GM21723 (cell line): ENCODE measurements around the gene APBB1IP.
"Not testable (repeated sequence)": the region's sequence is repeated elsewhere in the genome, so short reads cannot be mapped to it uniquely, and the experiment has no call there.

Experiments
- ATAC-seq: cut with Tn5 transposase; IDR thresholded peaks from one replicate; pipeline ENCODE4 v1.9.1; 2021; ENCODE audit warnings: mild to moderate bottlenecking, moderate library complexity; ENCODE audit not compliant: unreplicated experiment

The APBB1IP gene

DNA sequence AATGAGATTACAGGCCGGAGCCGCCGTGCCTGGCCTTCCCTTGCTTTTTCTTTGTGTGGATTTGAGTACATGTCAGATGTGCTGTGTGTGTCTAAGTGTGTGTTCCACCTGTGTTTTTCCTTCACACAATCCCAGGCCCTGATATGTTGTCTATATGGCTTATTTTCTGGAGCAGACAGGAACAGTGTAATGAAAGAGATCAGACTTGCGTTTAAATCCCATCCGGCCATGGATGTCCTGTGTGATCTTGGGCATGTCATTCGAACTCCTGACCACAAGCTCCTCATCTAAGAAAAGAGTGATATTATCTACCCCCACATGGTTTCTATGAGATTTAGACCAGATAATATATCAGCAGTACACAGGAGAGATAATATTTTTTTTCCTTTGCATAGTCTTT is 37.2 kb downstream of the APBB1IP start:
- ATAC-seq, result no peak

DNA sequence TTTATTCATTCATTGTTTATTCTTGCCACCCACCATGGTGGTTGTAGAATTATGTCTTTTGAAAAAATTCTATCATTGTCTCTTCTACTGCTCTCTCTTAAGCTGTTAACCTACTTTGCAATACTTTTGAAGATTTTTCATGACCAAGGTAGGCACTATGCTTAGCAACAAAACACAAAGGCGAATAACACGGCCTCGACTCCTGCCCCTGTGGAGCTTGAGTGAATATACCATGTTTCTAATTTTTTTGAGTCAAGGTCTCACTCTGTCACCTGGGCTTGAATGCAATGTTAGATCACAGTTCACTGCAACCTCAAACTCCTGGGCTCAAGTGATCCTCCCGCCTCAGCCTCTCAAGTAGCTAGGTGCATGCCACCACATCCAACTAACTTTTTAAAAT is 39.4 kb downstream of the APBB1IP start:
- ATAC-seq, result no peak

DNA sequence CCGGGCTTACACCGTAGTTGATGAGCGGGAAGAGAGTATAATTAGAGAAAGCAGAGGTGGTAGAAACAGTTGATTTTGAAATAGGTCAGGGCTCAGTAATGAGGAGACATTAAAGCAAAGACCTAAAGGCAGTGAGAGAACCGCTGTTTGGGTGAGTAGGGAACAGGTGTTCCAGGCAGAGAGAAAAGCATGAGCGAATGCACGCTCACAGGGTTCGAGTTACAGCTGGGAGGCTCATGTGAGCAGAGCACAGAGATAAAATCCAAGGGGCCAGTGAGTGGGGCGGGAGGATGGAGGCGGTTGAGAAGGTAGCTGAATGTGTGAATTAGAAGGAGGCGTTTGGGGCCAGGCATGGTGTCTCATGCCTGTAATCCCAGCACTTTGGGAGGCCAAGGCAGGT is 39.9 kb downstream of the APBB1IP start:
- no peak for ATAC-seq

DNA sequence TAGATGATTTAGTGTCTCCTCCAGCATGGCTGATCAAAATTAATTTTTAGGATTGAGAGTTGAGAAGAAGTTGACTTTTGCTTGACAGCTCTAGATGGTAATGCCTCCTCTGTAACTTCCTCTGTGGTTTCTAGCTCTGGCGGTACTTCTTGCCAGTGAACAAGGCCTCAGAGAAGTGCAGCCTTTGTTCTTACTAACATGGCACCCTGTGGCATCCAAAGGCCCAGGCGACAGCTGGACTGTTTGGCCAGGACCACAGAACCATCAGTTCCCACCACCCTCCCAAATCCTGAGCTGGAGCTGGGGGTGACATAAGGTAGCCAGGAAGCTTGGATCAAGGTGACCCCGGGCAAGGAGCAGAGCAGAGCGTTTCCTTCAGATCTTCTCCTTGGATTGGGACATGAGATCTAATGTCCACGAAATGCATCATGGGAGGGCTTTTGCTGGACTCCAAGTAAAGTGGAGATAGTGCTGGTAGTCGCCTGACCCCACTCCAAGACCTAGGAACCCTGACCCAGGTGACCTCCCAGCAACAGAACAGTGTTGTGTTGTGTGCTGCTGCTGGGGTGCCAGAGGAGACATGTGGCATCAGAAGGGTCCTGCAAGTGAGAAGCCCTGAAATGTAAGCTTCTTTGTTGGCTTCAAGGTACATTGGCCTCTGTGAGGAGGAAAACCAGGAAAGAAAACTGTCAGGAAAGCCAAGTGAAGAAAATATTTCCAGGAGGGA is 41.8 kb downstream of the APBB1IP start:
- ATAC-seq, result peak; percentile 43

DNA sequence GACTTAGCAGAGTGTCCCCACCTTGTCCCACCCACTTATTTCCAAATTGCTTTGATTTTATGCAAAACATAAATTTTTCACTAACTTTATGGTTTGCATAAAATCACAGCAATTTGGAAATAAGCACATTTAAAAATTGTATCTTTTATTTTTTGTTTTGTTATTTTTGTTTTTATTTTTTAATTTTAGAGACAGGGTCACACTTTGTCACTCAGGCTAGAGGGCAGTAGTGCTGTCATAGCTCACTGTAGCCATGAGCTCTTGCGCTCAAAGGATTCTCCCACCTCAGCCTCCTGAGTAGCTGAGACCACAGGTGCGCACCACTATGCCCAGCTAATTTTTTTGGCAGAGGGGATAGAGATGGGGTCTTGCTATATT is 43.2 kb downstream of the APBB1IP start:
- ATAC-seq, result peak; percentile 15

DNA sequence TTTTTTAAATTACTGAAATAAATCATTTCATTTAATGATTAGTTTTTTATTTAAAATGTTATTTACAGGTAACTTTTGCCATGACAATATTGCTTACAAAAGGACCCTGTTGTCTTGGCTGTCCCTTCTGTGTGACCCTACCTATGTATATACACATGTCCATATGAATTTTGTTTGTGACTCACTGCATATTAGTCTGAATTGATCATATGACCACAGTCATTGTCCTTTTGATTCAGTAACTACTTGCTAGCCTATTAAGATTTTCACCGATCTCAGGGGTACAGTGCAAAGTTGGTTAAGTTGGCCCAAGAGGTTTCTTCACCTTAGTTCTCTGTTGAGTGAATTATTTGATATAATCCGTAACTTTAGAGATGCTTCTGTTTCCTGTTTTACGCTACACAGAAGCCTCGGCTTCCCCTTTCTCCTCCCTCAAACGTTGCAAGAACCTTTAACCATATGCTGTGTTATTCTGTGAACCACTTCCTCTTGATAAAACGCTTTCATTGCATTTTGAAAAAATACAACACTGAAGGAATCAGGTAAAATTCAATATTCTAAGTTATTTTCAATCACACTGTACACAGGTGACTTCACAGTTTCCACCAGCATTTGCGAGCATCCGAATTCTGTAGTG is 43.9 kb downstream of the APBB1IP start:
- ATAC-seq, result peak; percentile 43

DNA sequence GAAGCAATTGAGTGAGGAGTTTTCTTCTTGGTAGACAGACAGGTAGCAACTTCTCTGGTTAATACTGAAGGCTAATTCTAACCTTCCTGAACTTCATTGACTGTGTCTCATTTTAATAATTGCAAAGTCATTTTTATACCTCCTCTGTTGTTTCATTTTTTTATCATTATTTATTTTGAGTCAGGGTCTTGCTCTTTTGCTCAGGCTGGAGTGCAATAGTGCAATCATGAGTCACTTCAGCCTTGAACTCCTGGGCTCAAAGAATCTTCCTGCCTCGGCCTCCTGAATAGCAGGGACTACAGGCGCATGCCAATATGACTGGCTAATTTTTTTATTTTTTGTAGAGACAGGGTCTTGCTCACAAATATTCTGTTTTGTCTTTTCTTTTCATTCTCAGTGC is 45.4 kb downstream of the APBB1IP start:
- ATAC-seq, result no peak

DNA sequence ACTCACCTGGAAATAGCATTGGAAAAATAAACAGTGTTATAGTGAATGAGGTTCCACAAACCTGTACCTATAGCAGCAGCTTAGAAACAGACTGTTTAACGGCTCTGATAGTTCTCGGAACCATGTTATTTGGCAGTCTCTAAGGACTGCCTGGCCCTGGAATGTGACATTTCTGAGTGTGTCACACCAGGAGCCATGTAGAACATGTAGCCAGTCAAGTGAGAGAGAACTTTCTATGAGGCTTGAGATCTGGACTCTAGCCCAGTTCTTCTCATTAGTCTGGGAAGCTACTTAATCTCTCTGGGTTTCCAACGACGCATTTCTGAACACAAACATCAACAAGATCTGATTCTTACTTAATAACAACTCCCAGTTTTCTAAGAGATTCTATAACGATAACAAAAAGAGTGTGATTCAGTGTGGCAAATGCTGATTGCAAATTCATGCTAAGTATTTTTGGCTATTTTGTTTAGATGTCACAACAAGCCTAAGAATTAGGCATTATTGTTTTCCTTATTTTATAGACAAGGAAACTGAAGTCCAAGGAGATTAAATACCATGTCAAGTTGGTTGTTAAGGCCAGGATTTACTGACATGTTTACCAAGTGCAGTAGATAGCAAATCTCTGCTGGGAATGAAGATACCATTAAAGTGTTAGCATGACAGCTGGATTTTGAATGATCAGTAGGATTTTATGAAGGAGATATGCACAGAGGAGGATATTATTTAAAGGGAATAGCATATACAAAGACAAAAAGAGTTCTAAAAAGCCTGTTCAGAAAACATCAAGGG is 47.2 kb downstream of the APBB1IP start:
- no peak for ATAC-seq

DNA sequence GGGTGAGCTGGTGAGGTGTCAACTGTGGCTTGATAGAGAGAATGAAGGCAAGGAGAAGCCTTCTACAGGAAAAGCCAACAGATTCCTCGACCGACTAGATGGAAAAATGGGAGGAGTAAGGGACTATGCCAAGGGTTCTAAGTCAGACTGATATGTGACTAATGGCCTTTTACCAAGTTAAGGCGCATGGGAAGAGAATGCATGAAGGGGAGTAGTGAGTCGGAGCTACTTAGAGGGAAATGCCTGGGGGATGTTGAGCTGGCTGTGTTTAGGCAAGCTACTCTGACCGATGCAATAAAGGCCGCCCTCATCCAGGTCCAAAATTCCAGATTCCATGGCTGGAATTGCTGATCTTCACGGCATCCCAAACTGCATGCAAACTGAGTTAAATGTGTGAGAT is 48.2 kb downstream of the APBB1IP start:
- no peak for ATAC-seq

DNA sequence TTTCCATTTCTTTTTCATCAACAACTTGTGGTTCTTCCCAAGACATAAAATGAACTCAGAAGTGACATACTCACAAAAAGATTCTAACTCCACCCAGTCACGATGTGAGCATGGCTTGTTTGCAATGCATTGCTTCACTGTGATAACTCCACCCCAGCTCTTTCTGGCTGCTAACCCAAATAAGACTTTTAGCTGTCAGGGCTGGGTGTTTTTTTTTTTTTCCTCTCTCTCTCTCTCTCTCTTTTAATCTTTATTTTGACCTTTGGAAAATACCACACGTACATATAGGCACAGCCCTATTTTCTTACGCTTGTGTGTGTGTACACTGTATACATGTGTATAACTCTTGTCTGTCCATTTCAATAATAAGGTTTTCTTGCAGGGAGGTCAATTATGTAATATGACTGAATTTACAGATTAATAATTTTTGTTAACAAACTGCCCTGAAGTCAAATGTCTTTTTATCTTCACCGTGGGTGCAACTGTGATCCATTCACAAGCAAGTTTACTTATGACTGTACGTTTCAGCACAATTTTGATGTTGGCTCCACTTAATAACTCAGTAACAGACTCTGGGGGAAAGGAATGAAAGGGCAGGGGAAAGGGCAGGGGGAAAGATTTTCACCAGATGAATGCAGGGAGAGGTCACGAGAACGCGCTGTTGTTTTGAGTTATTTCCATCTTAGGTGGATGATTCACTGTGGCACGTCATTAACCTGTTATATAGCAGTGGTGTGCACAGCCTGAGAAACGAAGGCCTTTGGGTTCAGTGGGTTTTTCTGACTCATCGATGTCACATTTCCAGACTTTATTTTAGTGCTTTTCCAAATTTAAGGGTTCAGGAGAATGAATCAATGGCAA is 49.1 kb downstream of the APBB1IP start:
- ATAC-seq, result peak; percentile 83

DNA sequence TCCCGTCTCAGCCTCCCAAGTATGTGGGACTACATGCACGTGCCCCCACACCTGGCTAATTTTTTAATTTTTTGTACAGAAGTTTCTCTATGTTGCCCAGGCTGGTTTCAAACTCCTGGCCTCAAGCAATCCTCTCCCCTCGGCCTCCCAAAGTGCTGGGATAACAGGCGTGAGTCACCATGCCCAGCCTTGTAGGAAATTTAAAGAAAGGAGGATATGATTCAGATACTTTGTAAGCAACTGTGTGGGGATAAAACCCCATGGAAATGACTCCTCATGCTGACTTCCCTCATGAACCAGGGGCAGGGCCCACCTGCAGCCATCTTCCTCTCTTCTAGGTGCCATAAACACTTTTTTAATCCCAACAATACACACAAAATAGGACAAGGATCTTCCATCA is 50.2 kb downstream of the APBB1IP start:
- no peak for ATAC-seq

DNA sequence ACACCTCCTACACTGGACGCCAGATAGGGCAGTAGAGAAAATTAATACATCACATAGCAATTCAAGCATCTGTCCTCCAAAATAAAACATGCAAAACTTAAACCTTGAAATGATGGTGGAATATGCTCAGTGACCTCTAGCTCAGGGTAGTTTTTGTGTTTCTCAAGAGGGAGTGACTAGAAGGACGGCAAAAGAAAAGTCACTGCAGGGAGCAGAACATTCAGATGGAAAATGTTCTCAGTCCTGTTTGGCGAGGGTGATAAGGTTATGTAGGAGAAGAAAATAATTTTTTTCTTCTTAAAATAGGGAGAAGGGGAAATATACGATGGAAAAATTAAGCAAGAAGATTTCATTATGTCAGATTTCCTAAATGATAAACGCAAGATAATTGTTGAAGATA is 50.9 kb downstream of the APBB1IP start:
- no peak for ATAC-seq

DNA sequence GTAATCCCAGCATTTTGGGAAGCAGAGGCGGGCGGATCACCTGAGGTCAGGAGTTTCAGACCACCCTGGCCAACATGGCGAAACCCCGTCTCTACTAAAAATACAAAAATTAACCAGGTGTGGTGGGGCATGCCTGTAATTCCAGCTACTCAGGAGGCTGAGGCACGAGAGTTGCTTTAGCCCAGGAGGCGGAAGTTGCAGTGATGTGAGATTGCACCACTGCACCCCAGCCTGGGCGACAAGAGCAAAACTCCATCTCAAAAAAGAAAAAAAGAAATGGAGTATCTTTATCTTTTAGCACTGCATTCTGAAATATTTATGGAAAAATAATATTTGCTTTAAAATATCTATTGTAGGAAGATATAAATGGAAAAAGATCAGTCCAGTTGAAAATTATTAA is 52.2 kb downstream of the APBB1IP start:
- not testable (repeated sequence) for ATAC-seq

DNA sequence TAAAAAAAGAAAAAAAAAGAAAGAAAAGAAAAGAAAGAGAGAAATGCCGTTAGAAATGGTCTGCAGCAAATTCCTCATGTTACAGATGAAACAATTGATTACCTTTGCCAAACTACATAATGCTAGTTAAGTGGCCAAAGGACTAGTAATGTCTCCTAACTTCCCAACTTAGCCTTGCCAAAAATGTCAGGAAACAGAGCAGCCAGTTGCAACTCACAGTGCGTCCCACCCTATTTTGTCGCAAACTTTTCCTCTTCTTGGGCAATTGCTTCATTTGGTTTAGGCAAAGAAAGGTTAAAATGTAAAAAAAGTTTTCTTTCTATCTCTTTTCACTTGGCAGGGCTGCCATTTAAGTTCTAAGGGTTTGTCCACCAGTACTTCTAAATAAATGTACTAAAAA is 53.1 kb downstream of the APBB1IP start:
- ATAC-seq, result no peak

DNA sequence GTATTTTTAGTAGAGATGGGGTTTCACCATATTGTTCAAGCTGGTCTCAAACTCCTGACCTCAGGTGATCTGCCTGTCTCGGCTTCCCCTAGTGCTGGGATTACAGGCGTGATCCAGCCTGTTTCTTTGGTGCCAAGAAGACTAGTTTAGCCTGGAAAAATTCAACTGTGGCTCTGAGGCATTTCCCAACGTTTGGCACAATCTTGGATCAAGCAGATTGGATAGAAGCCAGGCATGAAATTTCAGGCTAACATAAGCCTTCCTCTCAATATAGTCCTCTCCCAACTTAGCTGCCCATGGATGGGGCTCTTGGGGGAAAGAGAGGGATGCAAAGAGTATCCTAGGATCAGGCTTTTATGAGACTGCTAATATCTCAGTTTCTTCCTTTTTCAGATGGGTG is 53.8 kb downstream of the APBB1IP start:
- ATAC-seq, result no peak

DNA sequence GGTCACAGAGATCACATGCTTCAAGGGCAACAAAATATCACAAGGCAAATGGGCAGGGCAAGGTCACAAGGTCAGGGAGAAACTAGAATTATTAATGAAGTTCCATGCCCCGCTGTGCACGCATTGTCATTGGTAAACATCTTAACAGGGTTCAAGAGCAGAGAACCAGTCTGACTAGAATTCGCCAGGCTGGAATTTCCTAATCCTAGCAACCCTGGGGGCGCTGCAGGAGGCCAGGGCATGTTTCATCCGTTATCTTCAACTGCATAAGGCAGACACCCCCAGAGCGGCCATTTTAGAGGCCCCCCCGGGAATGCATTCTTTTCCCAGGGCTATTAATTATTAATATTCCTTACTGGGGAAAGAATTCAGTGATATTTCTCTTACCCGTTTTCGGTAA is 54.6 kb downstream of the APBB1IP start:
- ATAC-seq, result not testable (repeated sequence)

DNA sequence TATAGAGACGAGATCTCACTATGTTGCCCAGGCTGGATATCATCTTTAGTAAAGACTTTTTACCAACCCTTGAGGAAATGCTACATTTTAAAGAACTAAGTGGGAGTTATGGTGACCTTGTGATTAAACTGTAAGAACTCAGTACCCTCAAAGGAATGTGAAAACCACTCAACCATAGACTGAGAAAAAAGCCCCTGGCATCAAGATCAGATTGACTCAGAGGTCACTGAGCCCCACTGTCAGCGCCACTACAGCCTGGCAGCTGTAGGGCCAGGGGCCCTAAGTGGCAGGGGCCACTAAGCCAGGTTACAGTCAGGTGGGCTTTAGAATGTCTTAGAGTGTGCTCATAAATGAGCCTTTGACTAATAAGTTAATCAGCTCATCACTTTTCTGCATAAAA is 55.9 kb downstream of the APBB1IP start:
- ATAC-seq, result no peak

DNA sequence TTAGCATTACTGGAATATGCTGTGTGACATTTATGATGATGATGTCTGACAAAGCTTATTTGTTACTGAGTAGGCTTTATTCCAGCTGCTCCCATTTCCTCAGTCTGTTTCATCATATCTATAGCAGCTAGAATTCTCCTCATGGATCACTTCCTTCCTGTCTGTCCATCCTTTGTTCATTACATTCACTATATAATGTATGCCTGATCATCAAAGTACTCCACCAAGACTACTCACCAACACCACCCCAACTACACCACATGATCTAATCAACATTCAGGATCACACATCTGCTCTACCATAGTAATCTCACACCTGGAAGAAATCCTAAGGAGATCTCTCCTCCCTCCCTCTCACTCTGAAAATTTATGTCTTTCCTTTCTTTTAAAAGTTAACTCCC is 61.3 kb downstream of the APBB1IP start:
- no peak for ATAC-seq

DNA sequence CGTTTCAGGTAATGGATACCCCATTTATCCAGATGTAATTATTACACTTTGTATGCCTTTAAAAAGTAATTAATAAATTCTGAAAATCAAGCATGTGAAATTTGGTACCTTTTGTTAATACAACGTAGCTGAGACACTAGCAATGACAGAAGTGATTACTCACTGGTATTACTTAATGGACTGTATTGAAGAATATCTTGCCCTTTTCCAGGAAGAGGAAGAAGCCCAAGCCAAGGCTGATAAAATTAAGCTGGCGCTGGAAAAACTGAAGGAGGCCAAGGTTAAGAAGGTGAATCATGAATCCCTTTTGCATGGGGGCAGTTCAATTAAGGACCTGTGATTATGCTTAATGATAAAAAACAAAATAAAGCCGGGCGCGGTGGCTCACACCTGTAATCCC is 64.8 kb downstream of the APBB1IP start:
- ATAC-seq, result no peak

DNA sequence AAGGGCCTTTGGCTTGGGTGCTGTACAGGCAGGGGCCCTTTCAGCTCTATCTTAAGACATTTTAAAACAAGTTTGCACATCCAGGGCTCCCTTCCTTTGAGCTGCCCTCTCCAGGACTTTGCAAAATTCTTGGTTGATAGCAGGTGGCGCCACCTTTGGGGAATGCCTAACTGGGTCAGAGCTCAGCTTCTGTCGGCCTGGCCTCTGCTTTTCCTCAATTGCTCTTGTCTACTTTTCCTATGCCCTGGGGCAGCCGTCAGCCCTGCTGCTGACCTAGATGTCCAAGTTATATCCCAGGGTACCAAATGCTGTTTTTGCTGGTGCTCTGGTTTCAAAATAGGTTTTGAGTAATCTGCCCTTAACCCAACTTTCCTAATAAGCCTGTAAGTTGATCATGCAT is 65.8 kb downstream of the APBB1IP start:
- no peak for ATAC-seq

DNA sequence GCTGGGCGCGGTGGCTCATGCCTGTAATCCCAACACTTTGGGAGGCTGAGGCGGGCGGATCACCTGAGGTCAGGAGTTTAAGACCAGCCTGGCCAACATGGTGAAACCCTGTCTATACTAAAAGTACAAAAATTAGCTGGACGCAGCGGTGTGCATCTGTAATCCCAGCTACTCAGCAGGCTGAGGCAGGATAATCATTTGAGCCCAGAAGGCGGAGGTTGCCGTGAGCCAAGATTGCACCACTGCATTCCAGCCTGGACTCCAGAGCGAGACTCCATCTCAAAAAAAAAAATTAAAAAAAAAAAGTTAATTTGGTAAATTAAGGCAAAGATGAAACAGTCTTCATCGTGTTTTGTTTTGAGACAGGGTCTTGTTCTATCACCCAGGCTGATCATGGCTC is 66.3 kb downstream of the APBB1IP start:
- not testable (repeated sequence) for ATAC-seq
